ENCODE measurements around the gene CPLX1. TPM values are rescaled to one million over a fixed set of nuclear protein-coding genes. Genes with fewer than 3 reads are reported as not detected.

Gene CPLX1
- total RNA-seq, 6 experiments from 2014 or later = 0.12 to 0.32 (median 0.20) TPM; not detected in 1

DNA sequence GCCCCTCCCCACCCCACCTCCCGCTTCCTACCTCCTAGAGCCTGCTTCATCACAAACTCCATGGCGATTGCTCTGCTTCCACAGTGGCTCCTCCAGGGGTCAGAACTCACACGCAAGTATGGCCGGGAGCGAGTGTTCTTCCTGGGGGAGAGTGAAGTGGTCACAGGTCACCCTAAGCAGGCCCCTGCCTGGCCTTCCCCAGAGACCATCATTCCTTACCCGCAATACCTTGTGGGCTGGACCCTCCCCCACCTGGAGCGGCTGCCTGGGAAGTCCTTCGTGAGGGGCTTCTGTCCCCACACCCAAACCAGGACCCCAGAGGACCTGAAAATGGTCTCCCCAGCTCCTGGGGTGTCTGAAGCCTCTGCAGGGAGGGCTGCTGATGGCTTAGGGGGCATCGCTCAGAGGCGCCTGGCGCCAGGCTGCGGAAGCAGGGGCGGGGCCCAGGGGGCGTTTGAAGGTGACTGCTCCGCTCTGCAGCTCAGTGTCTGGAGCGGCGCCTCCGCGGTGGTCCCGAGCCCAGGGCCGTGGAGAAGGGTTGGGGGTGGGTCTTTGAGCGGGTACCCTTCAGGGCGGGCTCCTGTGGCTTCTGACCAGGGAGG, 1.4 kb downstream of the CPLX1 start:
- H3K27me3 Mint-ChIP-seq (ENCODE audit: insufficient read depth) = peaks cover 25% of the 10 kb centered on the region
- no peak for DNase-seq
- TF ChIP-seq, protein P1, sequence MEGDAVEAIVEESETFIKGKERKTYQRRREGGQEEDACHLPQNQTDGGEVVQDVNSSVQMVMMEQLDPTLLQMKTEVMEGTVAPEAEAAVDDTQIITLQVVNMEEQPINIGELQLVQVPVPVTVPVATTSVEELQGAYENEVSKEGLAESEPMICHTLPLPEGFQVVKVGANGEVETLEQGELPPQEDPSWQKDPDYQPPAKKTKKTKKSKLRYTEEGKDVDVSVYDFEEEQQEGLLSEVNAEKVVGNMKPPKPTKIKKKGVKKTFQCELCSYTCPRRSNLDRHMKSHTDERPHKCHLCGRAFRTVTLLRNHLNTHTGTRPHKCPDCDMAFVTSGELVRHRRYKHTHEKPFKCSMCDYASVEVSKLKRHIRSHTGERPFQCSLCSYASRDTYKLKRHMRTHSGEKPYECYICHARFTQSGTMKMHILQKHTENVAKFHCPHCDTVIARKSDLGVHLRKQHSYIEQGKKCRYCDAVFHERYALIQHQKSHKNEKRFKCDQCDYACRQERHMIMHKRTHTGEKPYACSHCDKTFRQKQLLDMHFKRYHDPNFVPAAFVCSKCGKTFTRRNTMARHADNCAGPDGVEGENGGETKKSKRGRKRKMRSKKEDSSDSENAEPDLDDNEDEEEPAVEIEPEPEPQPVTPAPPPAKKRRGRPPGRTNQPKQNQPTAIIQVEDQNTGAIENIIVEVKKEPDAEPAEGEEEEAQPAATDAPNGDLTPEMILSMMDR (IDR thresholded peaks at IDR 0.05) = no peak
- H3K36me3 Mint-ChIP-seq (ENCODE audit: low read depth) = no peaks in the 10 kb centered on the region
- no peaks in the 10 kb centered on the region for H3K4me1 Mint-ChIP-seq (ENCODE audit: low read depth)
- H3K9me3 Mint-ChIP-seq = peaks cover 4% of the 10 kb centered on the region; the same call in 1 of the 2 replicates
- no peak overlapping the region for H3K27ac Mint-ChIP-seq
- H3K4me3 Mint-ChIP-seq = no peak overlapping the region

DNA sequence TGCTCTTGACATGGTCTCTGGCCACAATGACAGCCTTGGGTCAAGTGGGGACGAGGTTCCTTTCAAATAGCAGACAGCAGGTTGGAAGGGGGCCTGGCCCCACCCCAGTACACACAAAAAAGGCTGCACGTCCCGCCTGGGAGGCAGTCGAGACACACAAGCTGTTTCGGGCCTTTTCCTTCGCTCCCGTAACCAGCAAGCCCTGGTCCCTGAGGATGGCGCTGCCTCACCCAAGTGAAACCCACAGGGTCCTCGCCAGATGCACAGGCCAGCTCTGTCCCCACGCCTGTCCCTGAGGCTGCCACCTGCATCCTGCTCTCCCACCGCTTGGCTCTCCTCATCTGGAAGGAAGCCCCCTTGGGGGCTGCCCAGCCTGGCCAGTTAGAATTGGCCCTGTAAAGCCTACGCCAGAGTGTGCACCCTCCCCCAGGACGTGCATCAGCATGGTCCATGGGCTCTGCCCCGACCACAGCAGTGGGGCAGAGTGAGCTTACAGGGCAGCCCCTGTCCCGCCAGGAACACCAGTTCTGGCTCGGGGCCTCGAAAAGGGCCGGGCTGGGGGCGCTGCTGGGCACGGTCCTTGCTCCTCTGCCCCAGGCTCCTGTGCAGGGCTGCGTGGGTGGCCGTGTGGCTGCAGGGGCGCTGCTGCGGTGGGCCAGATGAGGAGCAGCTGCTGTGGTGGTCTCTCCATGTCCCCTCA, 2.0 kb downstream of the CPLX1 start:
- Mint-ChIP-seq H3K27me3 (ENCODE audit: insufficient read depth) (peaks cover 25% of the 10 kb centered on the region), H3K9me3 (peaks cover 4% of the 10 kb centered on the region; the same call in 1 of the 2 replicates), H3K36me3 (ENCODE audit: low read depth) (no peaks in the 10 kb centered on the region), H3K27ac (no peak overlapping the region), H3K4me3 (no peak overlapping the region), H3K4me1 (ENCODE audit: low read depth) (no peaks in the 10 kb centered on the region)
- no peak for DNase-seq
- TF ChIP-seq, protein P1 (IDR thresholded peaks at IDR 0.05) = peak; percentile 8; the same call in 1 of the 2 replicates

DNA sequence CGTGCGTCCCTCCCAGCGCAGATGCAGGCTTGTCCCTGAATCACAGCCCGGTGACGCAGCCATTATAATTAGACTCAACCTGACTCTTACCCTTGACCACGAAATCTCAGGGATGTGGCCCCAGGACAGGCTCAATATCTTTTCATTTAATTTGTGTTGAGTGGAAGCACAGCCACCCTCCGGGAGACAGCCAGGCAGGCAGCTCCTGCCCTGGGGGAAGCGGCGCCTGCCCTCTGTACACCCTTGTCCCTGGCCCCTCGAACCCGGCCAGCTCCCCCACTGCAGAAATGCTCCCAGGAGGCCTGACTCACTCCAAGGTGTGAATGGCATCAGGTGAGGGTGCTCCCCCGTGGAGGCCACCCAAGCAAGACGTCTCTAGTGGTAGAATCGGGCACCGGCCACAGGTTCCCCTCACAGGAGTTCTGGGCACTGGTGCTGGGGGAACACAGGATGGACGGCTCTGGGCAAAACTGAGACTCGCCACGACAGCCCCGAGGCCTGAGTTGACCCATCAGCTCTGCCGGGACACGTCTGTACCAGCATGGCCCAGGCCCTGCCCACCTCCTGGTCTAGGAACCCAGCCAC, 2.7 kb downstream of the CPLX1 start:
- DNase-seq = no peak
- Mint-ChIP-seq H3K27me3 (ENCODE audit: insufficient read depth) (peaks cover 21% of the 10 kb centered on the region), H3K4me3 (no peak overlapping the region), H3K27ac (no peak overlapping the region), H3K9me3 (peaks cover 4% of the 10 kb centered on the region; the same call in 1 of the 2 replicates), H3K4me1 (ENCODE audit: low read depth) (no peaks in the 10 kb centered on the region), H3K36me3 (ENCODE audit: low read depth) (no peaks in the 10 kb centered on the region)
- TF ChIP-seq, protein P1 (IDR thresholded peaks at IDR 0.05) = no peak

DNA sequence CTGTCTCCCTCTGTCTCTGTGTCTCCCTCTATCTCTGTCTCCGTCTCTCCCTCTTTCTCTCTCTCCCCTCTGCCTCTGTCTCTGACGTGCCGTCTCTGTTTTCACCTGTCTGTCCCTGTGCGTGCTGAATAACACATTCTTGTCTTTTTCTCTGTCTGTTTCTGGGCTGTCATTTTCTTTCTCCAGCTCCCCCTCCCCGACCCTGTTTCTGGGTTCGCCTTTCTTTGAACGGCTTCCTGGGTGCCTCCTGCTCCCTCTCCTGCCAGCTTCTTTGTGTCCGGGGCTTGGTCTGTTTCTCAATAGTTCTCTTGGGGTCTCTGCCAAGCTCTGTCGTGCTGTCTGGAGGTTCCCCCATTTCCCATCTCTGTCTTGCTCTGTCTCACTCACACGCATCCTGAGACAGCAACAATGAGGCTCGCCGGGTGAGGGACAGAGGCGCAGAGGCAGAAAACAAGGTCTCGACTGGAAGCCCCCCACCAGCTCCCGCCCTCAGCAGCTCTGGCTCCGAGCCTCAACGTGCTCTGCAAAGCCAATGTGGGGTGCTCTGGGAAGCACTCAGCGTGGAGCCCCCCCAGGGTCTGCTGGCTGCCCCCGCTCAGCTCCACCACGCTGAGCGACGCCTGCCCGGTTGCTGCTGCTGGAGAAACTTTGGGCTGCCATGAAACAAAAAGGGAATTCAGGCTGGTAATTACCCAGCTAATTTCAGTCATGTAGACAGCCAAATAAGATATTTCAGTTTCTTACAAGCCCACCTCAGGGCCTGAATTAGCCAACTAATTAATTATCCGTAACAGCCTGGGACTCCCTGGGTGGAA, 3.4 kb downstream of the CPLX1 start:
- H3K36me3 Mint-ChIP-seq (ENCODE audit: low read depth) = no peaks in the 10 kb centered on the region
- no peaks in the 10 kb centered on the region for H3K4me1 Mint-ChIP-seq (ENCODE audit: low read depth)
- TF ChIP-seq, protein P1 (IDR thresholded peaks at IDR 0.05) = no peak
- DNase-seq = no peak
- no peak overlapping the region for H3K27ac Mint-ChIP-seq
- no peak overlapping the region for H3K4me3 Mint-ChIP-seq
- H3K27me3 Mint-ChIP-seq (ENCODE audit: insufficient read depth) = peaks cover 18% of the 10 kb centered on the region
- H3K9me3 Mint-ChIP-seq = peaks cover 4% of the 10 kb centered on the region; the same call in 1 of the 2 replicates

DNA sequence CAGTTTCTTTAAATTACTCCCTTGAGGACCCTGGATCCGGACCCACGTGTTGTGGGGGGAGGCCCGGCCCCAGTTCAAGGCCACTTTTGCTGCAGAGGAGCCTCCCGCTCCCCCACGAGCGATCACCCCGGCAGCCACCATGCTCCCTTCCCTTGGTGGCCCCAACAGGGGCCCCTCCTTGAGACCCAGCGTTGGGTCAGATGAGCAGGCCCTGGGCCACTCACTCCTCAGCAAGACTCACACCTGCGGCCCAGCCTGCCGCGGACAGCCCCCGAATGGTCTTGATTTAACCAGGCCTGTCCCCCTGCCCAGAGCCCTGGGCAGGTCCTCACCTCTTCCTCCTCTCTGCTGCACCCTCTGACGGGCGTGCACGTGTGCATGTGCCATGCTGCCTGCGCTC, 4.3 kb downstream of the CPLX1 start:
- peaks cover 22% of the 10 kb centered on the region for H3K27me3 Mint-ChIP-seq (ENCODE audit: insufficient read depth)
- H3K27ac Mint-ChIP-seq = no peak overlapping the region
- H3K9me3 Mint-ChIP-seq = peaks cover 4% of the 10 kb centered on the region; the same call in 1 of the 2 replicates
- TF ChIP-seq, protein P1 (IDR thresholded peaks at IDR 0.05) = no peak
- no peaks in the 10 kb centered on the region for H3K36me3 Mint-ChIP-seq (ENCODE audit: low read depth)
- H3K4me1 Mint-ChIP-seq (ENCODE audit: low read depth) = no peaks in the 10 kb centered on the region
- no peak overlapping the region for H3K4me3 Mint-ChIP-seq
- no peak for DNase-seq

Data from HFFc6 (cell line).